Trophoblast cell (in vitro differentiated cells and primary cell): ENCODE results near the gene OXGR1.

Experiments used
- DNase-seq, 2 donors: peaks; one replicate each; pipeline ENCODE4 v3.0.0-alpha.2; 2016
- H2AFZ ChIP-seq: 2 replicates; pipeline ENCODE4 v1.6.1; 2013; ENCODE audit warnings: low read length, moderate library complexity, mild to moderate bottlenecking; ENCODE audit not compliant: insufficient read depth, poor library complexity
- H2AK5ac ChIP-seq: 2 replicates; pipeline ENCODE4 v1.6.1; 2013; ENCODE audit warnings: mild to moderate bottlenecking, low read length
- H2BK120ac ChIP-seq: 2 replicates; pipeline ENCODE4 v1.6.1; 2013; ENCODE audit warnings: low read length, mild to moderate bottlenecking, moderate library complexity; ENCODE audit not compliant: insufficient read depth, poor library complexity
- H2BK12ac ChIP-seq: 2 replicates; pipeline ENCODE4 v1.6.1; 2013; ENCODE audit warnings: mild to moderate bottlenecking, low read length, moderate library complexity
- H2BK5ac ChIP-seq: 2 replicates; pipeline ENCODE4 v1.6.1; 2013; ENCODE audit warnings: low read length, low read depth, moderate library complexity, mild to moderate bottlenecking; ENCODE audit not compliant: poor library complexity
- H3K14ac ChIP-seq: 2 replicates; pipeline ENCODE4 v1.6.1; 2013; ENCODE audit warnings: mild to moderate bottlenecking, low read length
- H3K18ac ChIP-seq: 2 replicates; pipeline ENCODE4 v1.6.1; 2013; ENCODE audit warnings: mild to moderate bottlenecking, low read length
- H3K23ac ChIP-seq: 2 replicates; pipeline ENCODE4 v1.6.1; 2013; ENCODE audit warnings: low read length
- H3K27ac ChIP-seq: 2 replicates; pipeline ENCODE4 v1.5.1; 2013; ENCODE audit warnings: low read depth, mild to moderate bottlenecking, inconsistent platforms, low read length, moderate library complexity
- H3K27me3 ChIP-seq: 2 replicates; pipeline ENCODE4 v1.6.1; 2013; ENCODE audit warnings: inconsistent platforms, mild to moderate bottlenecking, low read length, moderate library complexity; ENCODE audit not compliant: insufficient read depth
- H3K36me3 ChIP-seq, 2 experiments: 1 replicate in 1 of 2; 2 replicates in 1 of 2; pipeline ENCODE4 v1.6.1; 2013; ENCODE audit warnings: low read length in 2 of 2, mild to moderate bottlenecking in 2 of 2, moderate library complexity in 1 of 2; ENCODE audit not compliant: insufficient read depth in 2 of 2, control insufficient read depth in 1 of 2
- H3K4ac ChIP-seq: 2 replicates; pipeline ENCODE4 v1.6.1; 2013; ENCODE audit warnings: low read depth, mild to moderate bottlenecking, low read length, moderate library complexity
- H3K4me1 ChIP-seq, 2 experiments: 1 replicate in 1 of 2; 2 replicates in 1 of 2; pipeline ENCODE4 v1.6.1; 2013; ENCODE audit warnings: low read length in 2 of 2, mild to moderate bottlenecking in 2 of 2, moderate library complexity in 1 of 2; ENCODE audit not compliant: insufficient read depth in 2 of 2, control insufficient read depth in 1 of 2
- H3K4me2 ChIP-seq: 2 replicates; pipeline ENCODE4 v1.6.1; 2013; ENCODE audit warnings: inconsistent platforms, mild to moderate bottlenecking, low read length, moderate library complexity
- H3K4me3 ChIP-seq: 2 replicates; pipeline ENCODE4 v1.5.1; 2013; ENCODE audit warnings: mild to moderate bottlenecking, low read depth, low read length, inconsistent platforms
- H3K79me1 ChIP-seq: one replicate; pipeline ENCODE4 v1.6.1; 2013; ENCODE audit warnings: low read length
- H3K79me2 ChIP-seq: 2 replicates; pipeline ENCODE4 v1.6.1; 2013; ENCODE audit warnings: low read length, mild to moderate bottlenecking; ENCODE audit not compliant: control insufficient read depth, insufficient read depth, poor library complexity
- H3K9ac ChIP-seq: 2 replicates; pipeline ENCODE4 v1.6.1; 2013; ENCODE audit warnings: mild to moderate bottlenecking, low read length
- H3K9me3 ChIP-seq: 2 replicates; pipeline ENCODE4 v1.6.1; 2013; ENCODE audit warnings: low read depth, mild to moderate bottlenecking, control low read depth, inconsistent platforms, low read length; ENCODE audit not compliant: insufficient read depth
- H4K12ac ChIP-seq: 2 replicates; pipeline ENCODE4 v1.6.1; 2013; ENCODE audit warnings: low read depth, mild to moderate bottlenecking, low read length, moderate library complexity
- H4K8ac ChIP-seq: 2 replicates; pipeline ENCODE4 v1.6.1; 2013; ENCODE audit warnings: low read depth, mild to moderate bottlenecking, low read length, moderate library complexity
- H4K91ac ChIP-seq: one replicate; pipeline ENCODE4 v1.6.1; 2013; ENCODE audit warnings: low read depth, mild to moderate bottlenecking, low read length, moderate library complexity
- WGBS: extraction: QIAGEN DNeasy Blood & Tissue Kit; methylation state at CpG from one replicate; pipeline ENCODE4 v1.1.7; 2013; ENCODE audit warnings: missing lambda C conversion rate; ENCODE audit not compliant: insufficient read length, insufficient coverage; ENCODE audit errors: extremely low coverage; 5-methylcytosine and 5-hydroxymethylcytosine counted together

The OXGR1 gene

DNA sequence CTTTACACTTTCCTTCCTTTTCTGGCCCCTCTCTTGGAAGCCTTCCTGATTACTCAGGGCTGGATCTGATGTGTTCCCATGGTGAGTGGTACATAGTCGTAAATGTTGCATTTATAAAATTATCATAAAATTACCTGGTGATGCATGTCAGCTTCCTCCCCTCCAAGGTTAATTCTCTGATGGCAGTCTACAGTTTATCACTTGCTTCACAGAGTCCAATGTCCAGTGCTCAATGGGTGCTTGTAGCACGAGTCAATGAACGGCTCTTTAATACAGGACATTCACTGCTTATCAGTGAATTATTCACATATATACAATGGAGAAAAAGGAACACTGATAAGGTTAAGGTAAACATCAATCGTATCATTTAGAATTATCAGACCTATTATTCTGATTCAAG, 27.0 kb upstream of the OXGR1 start:
- Histone ChIP-seq H2AFZ (no peak overlapping the region), H3K9me3 (no peaks in the 10 kb centered on the region), H3K79me1 (peaks cover 31% of the 10 kb centered on the region), H3K27ac (peak overlapping the region; percentile 98), H3K9ac (no peak overlapping the region), H2AK5ac (no peak overlapping the region), H3K4me3 (no peak overlapping the region), H3K4ac (peak overlapping the region; percentile 27), H3K18ac (no peak overlapping the region), H3K4me1 (peaks cover 3 to 7% of the 10 kb centered on the region in 2 experiments), H3K23ac (no peak overlapping the region), H3K14ac (peak overlapping the region; percentile 46), H4K91ac (peak overlapping the region; percentile 84), H3K27me3 (no peaks in the 10 kb centered on the region), H3K4me2 (no peak overlapping the region), H4K8ac (peak overlapping the region; percentile 58), H2BK5ac (peak overlapping the region; percentile 86), H3K36me3 (no peaks in the 10 kb centered on the region), H4K12ac (no peak overlapping the region), H3K79me2 (peaks cover 2% of the 10 kb centered on the region), H2BK12ac (peak overlapping the region; percentile 55), H2BK120ac (peak overlapping the region; percentile 76)
- no peak for DNase-seq
- WGBS = no CpG with 5 or more reads among the region's 4 CpGs

DNA sequence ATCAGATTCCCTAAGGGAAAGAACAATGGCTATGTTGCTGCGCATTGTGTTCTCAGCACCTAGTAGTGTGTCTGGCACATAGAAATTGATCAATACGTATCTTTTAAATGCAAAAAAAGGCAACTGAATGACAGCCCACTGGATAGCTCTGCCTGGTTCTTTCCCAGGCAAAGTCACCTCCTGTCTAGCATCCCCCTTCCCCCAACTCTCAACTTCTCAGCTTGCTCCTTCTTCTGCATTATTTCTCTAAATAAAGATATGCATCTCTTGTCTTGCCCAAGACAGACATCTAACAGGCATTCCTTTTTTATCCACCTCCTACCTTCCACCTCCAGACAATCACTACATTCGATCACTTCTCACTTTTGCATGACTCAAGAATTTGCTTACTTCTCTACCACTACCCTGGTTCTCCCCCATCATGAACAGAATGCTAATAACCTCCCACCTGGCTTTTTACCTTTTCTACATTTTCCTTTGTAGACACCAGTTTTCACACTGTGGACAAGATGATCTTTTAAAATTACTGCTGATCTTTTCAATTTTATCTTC, 26.5 kb upstream of the OXGR1 start:
- peak; percentile 13 to 49 for DNase-seq
- H2BK5ac ChIP-seq = peak overlapping the region; percentile 87
- H2BK120ac ChIP-seq = peak overlapping the region; percentile 80
- no peaks in the 10 kb centered on the region for H3K27me3 ChIP-seq
- H3K9ac ChIP-seq = no peak overlapping the region
- H3K18ac ChIP-seq = no peak overlapping the region
- H3K79me2 ChIP-seq = peaks cover 2% of the 10 kb centered on the region
- H4K91ac ChIP-seq = peak overlapping the region; percentile 84
- H4K12ac ChIP-seq = no peak overlapping the region
- H4K8ac ChIP-seq = no peak overlapping the region
- peak overlapping the region; percentile 98 for H3K27ac ChIP-seq
- peak overlapping the region; percentile 46 for H3K14ac ChIP-seq
- H3K36me3 ChIP-seq = no peaks in the 10 kb centered on the region
- H3K79me1 ChIP-seq = peaks cover 30% of the 10 kb centered on the region
- H3K4ac ChIP-seq = no peak overlapping the region
- no peak overlapping the region for H2AK5ac ChIP-seq
- no peak overlapping the region for H3K23ac ChIP-seq
- H3K9me3 ChIP-seq = no peaks in the 10 kb centered on the region
- no CpG with 5 or more reads among the region's 3 CpGs for WGBS
- peak overlapping the region; percentile 55 for H2BK12ac ChIP-seq
- H2AFZ ChIP-seq = no peak overlapping the region
- peaks cover 3 to 7% of the 10 kb centered on the region in 2 experiments for H3K4me1 ChIP-seq
- no peak overlapping the region for H3K4me3 ChIP-seq
- H3K4me2 ChIP-seq = peak overlapping the region; percentile 16

DNA sequence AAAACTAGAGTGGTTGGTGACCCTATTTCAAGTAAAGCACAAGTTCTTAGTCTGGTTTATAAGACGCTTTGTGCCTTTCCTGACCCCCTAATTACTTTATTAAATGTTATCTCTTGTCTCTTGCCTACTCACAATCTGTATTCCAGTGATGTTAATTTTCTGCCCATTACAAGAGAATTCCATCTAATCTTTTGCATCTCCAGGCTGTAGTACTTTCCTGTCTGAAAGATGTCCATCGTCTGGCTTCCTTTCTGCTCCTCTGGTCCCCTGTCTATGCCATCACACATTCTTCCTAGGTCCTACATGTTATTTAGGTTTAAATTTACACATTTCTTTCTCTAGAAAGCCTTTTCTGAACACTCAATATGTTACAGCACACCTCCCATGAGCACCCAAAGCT, 25.9 kb upstream of the OXGR1 start:
- H3K4me3 ChIP-seq = no peak overlapping the region

DNA sequence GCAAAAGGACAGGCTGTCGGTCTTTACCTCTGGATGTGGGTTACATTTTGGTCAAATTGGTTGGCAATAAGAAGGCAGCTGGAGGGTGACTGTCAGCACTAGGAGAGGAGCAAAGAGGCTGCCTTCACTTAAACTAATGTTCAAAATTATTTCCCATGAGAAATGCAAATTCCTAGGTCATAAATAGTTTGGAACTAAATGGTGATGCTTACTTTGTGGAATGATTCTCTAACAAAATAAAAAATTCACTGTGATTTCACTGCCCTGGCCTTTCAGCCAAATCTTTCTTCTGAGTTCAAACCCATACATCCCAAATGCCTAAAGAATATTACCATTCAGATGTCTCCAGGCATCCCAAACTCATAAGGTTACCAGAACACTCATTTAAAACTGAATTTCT, 25.0 kb upstream of the OXGR1 start:
- peak overlapping the region; percentile 98 for H3K14ac ChIP-seq
- H3K4me2 ChIP-seq = no peak overlapping the region
- H3K4ac ChIP-seq = peak overlapping the region; percentile 87
- no peak overlapping the region for H3K9ac ChIP-seq
- peak overlapping the region; percentile 97 for H4K91ac ChIP-seq
- no peaks in the 10 kb centered on the region for H3K36me3 ChIP-seq
- peaks cover 3 to 7% of the 10 kb centered on the region in 2 experiments for H3K4me1 ChIP-seq
- H4K12ac ChIP-seq = no peak overlapping the region
- peaks cover 2% of the 10 kb centered on the region for H3K79me2 ChIP-seq
- H3K18ac ChIP-seq = peak overlapping the region; percentile 77
- H2BK120ac ChIP-seq = peak overlapping the region; percentile 99
- H3K4me3 ChIP-seq = no peak overlapping the region
- peaks cover 30% of the 10 kb centered on the region for H3K79me1 ChIP-seq
- peak overlapping the region; percentile 98 for H2BK12ac ChIP-seq
- peak; percentile 23 to 61 for DNase-seq
- WGBS = no CpG with 5 or more reads among the region's 1 CpG
- no peak overlapping the region for H3K23ac ChIP-seq
- H4K8ac ChIP-seq = peak overlapping the region; percentile 87
- peak overlapping the region; percentile 100 for H2BK5ac ChIP-seq
- peak overlapping the region; percentile 93 for H2AK5ac ChIP-seq
- H3K27me3 ChIP-seq = no peaks in the 10 kb centered on the region
- H2AFZ ChIP-seq = no peak overlapping the region
- peak overlapping the region; percentile 98 for H3K27ac ChIP-seq
- H3K9me3 ChIP-seq = no peaks in the 10 kb centered on the region

More for the DNA sequence above, 25.9 kb upstream of the OXGR1 start:
- DNase-seq = peak in 1 of 2 donors; percentile 63
- H4K8ac ChIP-seq = no peak overlapping the region
- H4K91ac ChIP-seq = no peak overlapping the region
- no peak overlapping the region for H3K23ac ChIP-seq
- H3K18ac ChIP-seq = no peak overlapping the region
- H2BK12ac ChIP-seq = no peak overlapping the region
- H3K79me2 ChIP-seq = peaks cover 2% of the 10 kb centered on the region
- no peak overlapping the region for H2AK5ac ChIP-seq
- no peak overlapping the region for H4K12ac ChIP-seq
- no peak overlapping the region for H2AFZ ChIP-seq
- peak overlapping the region; percentile 34 for H3K4me2 ChIP-seq
- H3K36me3 ChIP-seq = no peaks in the 10 kb centered on the region
- H2BK120ac ChIP-seq = peak overlapping the region; percentile 87
- H2BK5ac ChIP-seq = peak overlapping the region; percentile 85
- no CpG with 5 or more reads among the region's 2 CpGs for WGBS
- no peak overlapping the region for H3K14ac ChIP-seq
- peak overlapping the region; percentile 98 for H3K27ac ChIP-seq
- no peak overlapping the region for H3K9ac ChIP-seq
- H3K9me3 ChIP-seq = no peaks in the 10 kb centered on the region
- H3K79me1 ChIP-seq = peaks cover 29% of the 10 kb centered on the region
- no peak overlapping the region for H3K4ac ChIP-seq
- H3K4me1 ChIP-seq = peaks cover 3 to 7% of the 10 kb centered on the region in 2 experiments
- H3K27me3 ChIP-seq = no peaks in the 10 kb centered on the region
